ENCODE results near the gene NAA35.

The NAA35 gene

DNA sequence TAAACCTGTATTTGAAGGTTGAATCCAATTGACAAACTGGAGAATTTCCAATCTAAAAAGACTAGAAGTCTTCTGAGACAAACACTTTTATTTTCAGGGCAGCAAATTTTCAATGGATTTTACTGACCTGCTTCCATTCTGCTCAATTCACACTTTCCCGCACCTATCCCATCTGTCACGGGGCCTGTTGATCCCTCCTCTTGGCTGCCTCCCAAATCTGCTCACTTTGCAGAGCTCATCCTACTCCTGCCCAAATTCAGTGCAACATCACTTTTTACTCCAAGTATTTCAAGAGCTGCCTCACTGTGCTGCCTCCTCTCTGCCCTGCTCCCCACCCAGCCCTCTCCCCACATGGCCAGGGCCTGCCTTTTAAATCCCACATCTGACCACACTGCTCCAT, 123.3 kb downstream of the NAA35 start:
- no peak overlapping the region for H3K4me3 ChIP-seq (ENCODE audit: low read depth, low read length)
- H3K36me3 ChIP-seq, result no peaks in the 10 kb centered on the region
- H3K9me3 ChIP-seq (ENCODE audit: severe bottlenecking), result no peaks in the 10 kb centered on the region
- H3K27ac ChIP-seq, result no peak overlapping the region
- TF ChIP-seq, protein P1, sequence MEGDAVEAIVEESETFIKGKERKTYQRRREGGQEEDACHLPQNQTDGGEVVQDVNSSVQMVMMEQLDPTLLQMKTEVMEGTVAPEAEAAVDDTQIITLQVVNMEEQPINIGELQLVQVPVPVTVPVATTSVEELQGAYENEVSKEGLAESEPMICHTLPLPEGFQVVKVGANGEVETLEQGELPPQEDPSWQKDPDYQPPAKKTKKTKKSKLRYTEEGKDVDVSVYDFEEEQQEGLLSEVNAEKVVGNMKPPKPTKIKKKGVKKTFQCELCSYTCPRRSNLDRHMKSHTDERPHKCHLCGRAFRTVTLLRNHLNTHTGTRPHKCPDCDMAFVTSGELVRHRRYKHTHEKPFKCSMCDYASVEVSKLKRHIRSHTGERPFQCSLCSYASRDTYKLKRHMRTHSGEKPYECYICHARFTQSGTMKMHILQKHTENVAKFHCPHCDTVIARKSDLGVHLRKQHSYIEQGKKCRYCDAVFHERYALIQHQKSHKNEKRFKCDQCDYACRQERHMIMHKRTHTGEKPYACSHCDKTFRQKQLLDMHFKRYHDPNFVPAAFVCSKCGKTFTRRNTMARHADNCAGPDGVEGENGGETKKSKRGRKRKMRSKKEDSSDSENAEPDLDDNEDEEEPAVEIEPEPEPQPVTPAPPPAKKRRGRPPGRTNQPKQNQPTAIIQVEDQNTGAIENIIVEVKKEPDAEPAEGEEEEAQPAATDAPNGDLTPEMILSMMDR (IDR thresholded peaks at IDR 0.05; ENCODE audit: low read depth, low read length), result no peak
- no peak for DNase-seq
- no peaks in the 10 kb centered on the region for H3K27me3 ChIP-seq (ENCODE audit: insufficient read depth, low read depth, severe bottlenecking)

DNA sequence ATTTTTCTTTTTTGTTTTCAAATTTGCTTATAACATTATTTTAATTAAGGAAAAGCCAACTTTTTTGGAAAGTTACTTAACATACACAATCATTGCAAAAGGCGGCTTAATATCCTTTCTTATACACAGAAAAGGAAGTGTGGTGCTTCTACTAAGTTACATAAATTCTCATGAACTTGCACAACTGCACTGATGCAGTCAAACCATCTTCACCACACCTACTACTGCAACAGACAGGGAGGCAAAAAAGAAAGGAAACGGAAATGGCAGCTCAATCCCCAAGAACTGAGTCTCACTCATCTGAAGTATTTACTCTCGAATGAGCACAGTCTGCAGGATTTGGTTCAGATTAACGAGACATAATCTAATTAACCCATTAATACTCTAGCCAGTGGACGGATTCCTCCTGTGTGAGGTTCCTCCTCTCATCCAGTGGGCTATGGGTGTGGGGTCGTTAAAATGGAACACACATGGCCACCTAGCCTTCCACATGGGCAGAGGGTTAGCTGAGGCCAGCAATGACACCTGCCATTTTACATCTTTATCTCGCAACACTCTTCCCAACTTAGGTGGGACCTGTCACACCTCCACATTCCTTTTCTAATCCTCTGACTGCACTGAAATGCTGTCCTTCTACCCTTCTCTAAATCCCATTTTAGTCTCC, 128.4 kb downstream of the NAA35 start:
- H3K4me3 ChIP-seq (ENCODE audit: low read depth, low read length), result no peak overlapping the region
- H3K36me3 ChIP-seq, result peaks cover 6% of the 10 kb centered on the region
- peak; percentile 13 for DNase-seq
- H3K27me3 ChIP-seq (ENCODE audit: insufficient read depth, low read depth, severe bottlenecking), result no peaks in the 10 kb centered on the region
- no peak overlapping the region for H3K27ac ChIP-seq
- no peaks in the 10 kb centered on the region for H3K9me3 ChIP-seq (ENCODE audit: severe bottlenecking)
- TF ChIP-seq, protein P1 (IDR thresholded peaks at IDR 0.05; ENCODE audit: low read depth, low read length), result no peak
